GM19099 (cell line): Measurements from ENCODE around the gene UNG.

Source experiments
- POLR2A ChIP-seq: IDR thresholded peaks from 3 replicates; pipeline ENCODE4 v1.6.1; 2011; ENCODE audit warnings: low read depth; ENCODE audit not compliant: insufficient read length; ENCODE audit errors: extremely low read depth

UNG gene

DNA sequence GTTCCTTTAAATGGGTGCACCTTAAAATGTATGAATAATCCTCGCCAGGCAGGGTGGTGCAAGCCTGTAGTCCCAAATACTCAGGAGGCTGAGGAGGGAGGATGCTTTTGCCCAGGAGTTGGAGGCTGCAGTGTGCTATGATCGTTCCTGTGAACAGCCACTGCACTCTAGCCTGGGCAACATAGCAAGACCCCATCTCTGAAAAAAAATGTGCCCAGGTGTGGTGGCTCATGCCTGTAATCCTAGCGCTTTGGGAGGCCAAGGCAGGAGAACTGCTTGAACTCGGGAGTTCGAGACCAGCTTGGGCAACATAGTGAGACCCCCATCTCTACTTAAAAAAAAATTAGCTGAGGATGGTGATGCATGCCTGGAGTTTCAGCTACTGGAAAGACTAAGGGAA lies 58.6 kb downstream of the UNG start:
- no peak for TF ChIP-seq POLR2A

DNA sequence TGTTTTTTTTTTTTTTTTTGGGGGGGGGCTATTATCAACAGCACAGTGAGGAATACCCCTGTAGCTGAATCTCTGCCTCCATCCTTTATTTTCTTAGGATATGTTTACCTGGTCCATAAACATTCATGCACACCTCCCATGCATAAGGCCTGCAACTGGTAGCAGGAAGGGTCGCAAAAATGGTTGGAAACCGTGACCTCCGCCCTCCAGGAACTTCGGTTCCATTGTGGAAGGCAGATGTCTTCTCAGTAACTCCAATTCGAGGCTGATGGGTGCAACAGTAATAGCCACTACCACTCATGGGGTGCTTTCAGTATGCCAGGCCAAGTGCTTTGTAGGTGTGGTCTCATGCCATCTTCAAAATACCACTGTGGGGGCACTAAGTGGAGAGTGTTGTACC lies 59.2 kb downstream of the UNG start:
- TF ChIP-seq POLR2A, result no peak

DNA sequence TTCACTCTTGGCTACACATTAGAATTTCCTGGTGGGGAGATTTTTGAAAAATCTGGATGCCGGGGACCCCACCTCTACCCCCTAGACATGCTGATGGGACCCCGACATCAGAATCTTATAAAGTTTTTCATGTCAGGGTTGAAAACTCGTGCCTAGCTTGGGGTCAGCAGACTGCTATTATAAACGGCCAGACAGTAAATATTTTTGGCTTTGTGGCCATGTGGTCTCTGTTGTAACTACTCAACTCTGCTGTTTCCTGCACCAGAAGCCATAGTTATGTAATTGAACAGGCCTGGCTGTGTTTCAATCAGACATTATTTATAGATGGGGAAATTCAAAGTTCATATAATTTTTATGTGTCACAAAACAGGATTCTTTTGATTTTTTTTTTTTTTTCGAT lies 60.6 kb downstream of the UNG start:
- TF ChIP-seq POLR2A, result no peak

DNA sequence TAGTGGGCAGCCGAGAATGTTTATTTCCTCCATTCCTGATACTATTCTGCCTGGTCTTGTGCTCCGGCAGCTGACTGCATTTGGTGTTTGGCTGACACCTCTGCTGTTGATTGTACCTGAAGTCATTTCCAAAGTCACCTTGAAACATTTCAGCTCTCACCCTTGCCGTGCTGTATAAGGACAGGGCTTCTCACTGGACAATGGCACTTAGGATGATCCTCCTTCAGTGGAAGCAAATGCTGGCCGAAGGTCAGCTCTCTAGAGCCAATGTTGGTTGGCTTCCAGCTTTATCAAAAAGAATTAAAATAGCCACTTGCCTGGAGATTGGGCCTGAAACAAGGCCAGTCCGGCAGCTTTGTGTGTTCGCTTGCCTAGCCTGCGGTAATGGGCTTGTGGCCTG lies 63.0 kb downstream of the UNG start:
- TF ChIP-seq POLR2A, result no peak
